HepG2 (cell line): ENCODE measurements around the gene ENAH. TPM values are rescaled to one million over a fixed set of nuclear protein-coding genes. Genes with fewer than 3 reads are reported as not detected.

ENCODE experiments used
- ATAC-seq: fragments of 200-7000 bp; cut with Tn5 transposase; 3 replicates; pipeline ENCODE4 v1.9.1; 2020; ENCODE audit warnings: mild to moderate bottlenecking, moderate library complexity
- BruUV-seq: library from RNA; stranded (reverse); fragments of 400-500 nt; replicated peaks from 2 replicates; lab custom pipeline; 2021; lab: Mats Ljungman, UMichigan
- CTCF ChIA-PET: fragments of 300-600 bp; formaldehyde crosslinking; extraction: SDS; loops from one replicate; lab custom pipeline; 2021; ENCODE audit warnings: low total read pairs, inconsistent platforms, low intra/inter-chr PET ratio; lab: Yijun Ruan, JAX
- POLR2A ChIA-PET: fragments of 350-600 bp; sonication (Branson Sonifier 250); formaldehyde crosslinking; loops from one replicate; lab custom pipeline; 2020; ENCODE audit warnings: antibody characterized with exemption, inconsistent platforms; lab: Yijun Ruan, JAX
- DNase-seq: peaks from one replicate; pipeline ENCODE4 v3.0.0-alpha.2; 2015; ENCODE audit warnings: low spot score
- FAIRE-seq: peaks from 3 replicates; lab custom pipeline; 2011; peaks lifted over from hg19 to GRCh38; lab: Jason Lieb, UNC
- H2AFZ ChIP-seq: one replicate; pipeline ENCODE4 v1.6.1; 2011; ENCODE audit warnings: low read length, inconsistent platforms
- H3K27ac ChIP-seq: fragments of 300-600 bp; 3 replicates; pipeline ENCODE4 v1.8.0; 2011; ENCODE audit warnings: mixed run types, mild to moderate bottlenecking, mixed read lengths, low read length, inconsistent platforms; ENCODE audit not compliant: insufficient read depth; ENCODE audit errors: extremely low read length
- H3K27me3 ChIP-seq, 2 experiments: fragments of 200-600 bp in 1 of 2; 2 replicates in 1 of 2; 3 replicates in 1 of 2; pipeline versions ENCODE4 v1.6.0 to v1.8.0; 2011; ENCODE audit warnings: low read length in 2 of 2, mild to moderate bottlenecking in 2 of 2, moderate library complexity in 2 of 2, inconsistent platforms in 1 of 2; ENCODE audit not compliant: insufficient read depth in 2 of 2, control insufficient read depth in 1 of 2
- H3K36me3 ChIP-seq, 2 experiments: fragments of 200-600 bp in 1 of 2; replicated peaks in 1 of 2; 2 replicates in 1 of 2; 3 replicates in 1 of 2; pipeline versions ENCODE4 v1.5.1 to v1.8.0; 2011; ENCODE audit warnings: low read length in 2 of 2, inconsistent platforms in 1 of 2; ENCODE audit not compliant: insufficient read depth in 2 of 2, control insufficient read depth in 1 of 2
- H3K4me1 ChIP-seq: 2 replicates; pipeline ENCODE4 v1.5.1; 2012; ENCODE audit warnings: low read length, inconsistent platforms; ENCODE audit not compliant: insufficient read depth
- H3K4me2 ChIP-seq: 2 replicates; pipeline ENCODE4 v1.6.0; 2011; ENCODE audit warnings: low read depth, low read length, inconsistent platforms
- H3K4me3 ChIP-seq, 3 experiments: fragments of 200-600 bp in 1 of 3; sonication (generic), shearing (Covaris generic) in 1 of 3; replicated peaks in 1 of 3; 2 replicates each; pipeline ENCODE4 v1.5.1; 2011 to 2016; ENCODE audit warnings: low read length in 3 of 3, inconsistent platforms in 2 of 3, low read depth in 2 of 3, mild to moderate bottlenecking in 2 of 3, control low read depth in 1 of 3, mixed read lengths in 1 of 3; ENCODE audit not compliant: insufficient read depth in 1 of 3
- H3K79me2 ChIP-seq: one replicate; pipeline ENCODE4 v1.6.1; 2011; ENCODE audit warnings: low read length, inconsistent platforms; ENCODE audit not compliant: insufficient read depth
- H3K9ac ChIP-seq: 2 replicates; pipeline ENCODE4 v1.6.0; 2011; ENCODE audit warnings: mild to moderate bottlenecking, low read depth, low read length, inconsistent platforms; ENCODE audit not compliant: insufficient read depth
- H3K9me3 ChIP-seq: 2 replicates; pipeline ENCODE4 v1.5.1; 2012; ENCODE audit warnings: mild to moderate bottlenecking, low read length
- H4K20me1 ChIP-seq: 2 replicates; pipeline ENCODE4 v1.6.0; 2011; ENCODE audit warnings: inconsistent platforms, mild to moderate bottlenecking, low read length, moderate library complexity; ENCODE audit not compliant: insufficient read depth
- FOXJ3 ChIP-seq: sonication (generic); formaldehyde crosslinking; IDR thresholded peaks from 2 replicates; pipeline ENCODE4 v1.4.0; 2020; ENCODE audit warnings: missing genetic modification reagents, mild to moderate bottlenecking, borderline replicate concordance
- GFI1 ChIP-seq: sonication (generic); formaldehyde crosslinking; IDR thresholded peaks from 2 replicates; pipeline ENCODE4 v1.5.0; 2020; ENCODE audit warnings: missing genetic modification reagents, mild to moderate bottlenecking, borderline replicate concordance
- KDM6A ChIP-seq: IDR thresholded peaks from 2 replicates; pipeline ENCODE4 v1.6.1; 2016; ENCODE audit warnings: low read depth
- MAX ChIP-seq: IDR thresholded peaks from 2 replicates; pipeline ENCODE4 v1.6.1; 2012; ENCODE audit warnings: inconsistent platforms
- MXD4 ChIP-seq: IDR thresholded peaks from 2 replicates; pipeline ENCODE4 v1.6.1; 2016; ENCODE audit warnings: mild to moderate bottlenecking, missing biosample characterization, missing genetic modification reagents
- RFXAP ChIP-seq: sonication (generic); formaldehyde crosslinking; IDR thresholded peaks from 2 replicates; pipeline ENCODE4 v1.4.0; 2020; ENCODE audit warnings: missing genetic modification reagents, borderline replicate concordance
- TCF7L2 ChIP-seq: IDR thresholded peaks from 2 replicates; pipeline ENCODE4 v1.6.1; 2011; ENCODE audit warnings: mild to moderate bottlenecking, low read depth, low read length, moderate library complexity
- TEAD3 ChIP-seq: optimal IDR thresholded peaks from 2 replicates; pipeline ENCODE3; 2016; ENCODE audit warnings: borderline replicate concordance
- TERF1 ChIP-seq: sonication (generic); formaldehyde crosslinking; IDR thresholded peaks from 2 replicates; pipeline ENCODE4 v1.8.0; 2022; ENCODE audit warnings: mild to moderate bottlenecking, missing genetic modification reagents, moderate library complexity
- TFDP1 ChIP-seq: IDR thresholded peaks from 2 replicates; pipeline ENCODE4 v1.6.1; 2016; ENCODE audit warnings: missing compliant biosample characterization, missing genetic modification reagents, borderline replicate concordance
- THAP7 ChIP-seq: sonication (generic); formaldehyde crosslinking; IDR thresholded peaks from 2 replicates; pipeline ENCODE4 v1.8.1; 2023; ENCODE audit warnings: mild to moderate bottlenecking, missing genetic modification reagents
- TIGD3 ChIP-seq: sonication (generic); formaldehyde crosslinking; IDR thresholded peaks from 2 replicates; pipeline ENCODE4 v1.5.1; 2020; ENCODE audit warnings: mild to moderate bottlenecking, missing genetic modification reagents, borderline replicate concordance
- TRIM24 ChIP-seq: sonication (generic); formaldehyde crosslinking; IDR thresholded peaks from 2 replicates; pipeline ENCODE4 v1.8.0; 2022; ENCODE audit warnings: mild to moderate bottlenecking, missing genetic modification reagents
- ZNF234 ChIP-seq: sonication (generic); formaldehyde crosslinking; conservative IDR thresholded peaks from 2 replicates; pipeline ENCODE4 v1.5.1; 2020; ENCODE audit warnings: mild to moderate bottlenecking, missing genetic modification reagents
- ZNF263 ChIP-seq: sonication (generic); formaldehyde crosslinking; IDR thresholded peaks from 2 replicates; pipeline ENCODE4 v1.4.0; 2020; ENCODE audit warnings: missing genetic modification reagents
- ZNF567 ChIP-seq: sonication (generic); formaldehyde crosslinking; IDR thresholded peaks from 2 replicates; pipeline ENCODE4 v1.8.1; 2023; ENCODE audit warnings: mild to moderate bottlenecking, missing genetic modification reagents, borderline replicate concordance
- ZNF614 ChIP-seq: IDR thresholded peaks from 2 replicates; pipeline ENCODE4 v1.6.1; 2018; ENCODE audit warnings: missing biosample characterization, missing genetic modification reagents, inconsistent platforms, borderline replicate concordance
- ZSCAN20 ChIP-seq: sonication (generic); formaldehyde crosslinking; IDR thresholded peaks from 2 replicates; pipeline ENCODE4 v1.4.0; 2020; ENCODE audit warnings: missing genetic modification reagents, mild to moderate bottlenecking, borderline replicate concordance
- ZSCAN30 ChIP-seq: sonication (generic); formaldehyde crosslinking; IDR thresholded peaks from 2 replicates; pipeline ENCODE4 v1.5.0; 2020; ENCODE audit warnings: mild to moderate bottlenecking, missing genetic modification reagents
- WGBS: methylation state at CpG from one replicate; pipeline ENCODE4 v1.1.6; 2017; ENCODE audit warnings: low lambda C conversion rate; 5-methylcytosine and 5-hydroxymethylcytosine counted together
- in situ Hi-C: cut with HindIII; loops from 2 replicates; pipeline ENCODE4 v1.10.0; 2017; ENCODE audit warnings: low pct_unique_long_range_greater_than_20kb; ENCODE audit not compliant: extremely low pct_ligation_motif_present
- intact Hi-C: fragments of 100-400 bp; cut with micrococcal nuclease; formaldehyde crosslinking; loops from one replicate; pipeline ENCODE4 v1.10.0; 2022; ENCODE audit not compliant: unreplicated experiment
- polyA plus RNA-seq, 8 experiments: library from polyadenylated mRNA; depleted of rRNA in 3 of 8; stranded (reverse) in 7 of 8; unstranded in 1 of 8; fragments of >200 nt; fragmentation: Illumina TruSeq in 4 of 8; extraction: Trizol in 4 of 8; gene quantifications; 2 replicates each; pipeline versions ENCODE4 v1.2.1 to v1.2.3, GENCODE V29; 2011 to 2016; ENCODE audit warnings: low read depth in 4 of 8, missing spikeins in 1 of 8, mixed read lengths in 1 of 8; ENCODE audit not compliant: insufficient read depth in 1 of 8
- total RNA-seq, 5 experiments: library from RNA; depleted of rRNA; stranded (reverse); fragments of >200 nt; fragmentation: Illumina TruSeq; extraction: Trizol; gene quantifications; 2 replicates each; pipeline ENCODE4 v1.2.3, GENCODE V29; 2016; ENCODE audit warnings: low read depth in 1 of 5

The ENAH gene
- total and polyA plus RNA-seq, 2 of the 13 experiments (the other 11 are each of a cell fraction or from before 2014, with no cell fraction given), result 22.1 to 58.3 TPM

GRCh38 chr1:225534772-225535171 lies 118.2 kb downstream of the ENAH start:
- no peak for ATAC-seq

More at GRCh38 chr1:225534772-225535171, 118.2 kb downstream of the ENAH start:
- intact Hi-C loops, result no loop called here
- TF ChIP-seq FOXJ3 (CRISPR knock-in tag) (no peak), TIGD3 (CRISPR knock-in tag) (no peak), ZNF614 (CRISPR knock-in tag) (no peak), THAP7 (CRISPR knock-in tag) (no peak), TERF1 (CRISPR knock-in tag) (no peak), RFXAP (no peak), TFDP1 (CRISPR knock-in tag) (no peak), KDM6A (CRISPR knock-in tag) (no peak), ZNF567 (no peak), ZNF263 (CRISPR knock-in tag) (no peak), TEAD3 (CRISPR knock-in tag) (no peak), MAX (no peak), ZSCAN30 (CRISPR knock-in tag) (no peak), ZNF234 (CRISPR knock-in tag) (no peak), TCF7L2 (no peak), TRIM24 (CRISPR knock-in tag) (no peak), MXD4 (CRISPR knock-in tag) (no peak), ZSCAN20 (no peak), GFI1 (CRISPR knock-in tag) (no peak)
- BruUV-seq, result no TSS peak
- ChIA-PET POLR2A (no interaction called here), CTCF (no interaction called here)
- Histone ChIP-seq H3K4me1 (no peaks in the 10 kb centered on the region), H3K4me2 (no peak overlapping the region), H2AFZ (no peak overlapping the region), H3K9me3 (no peaks in the 10 kb centered on the region), H3K4me3 (no peak overlapping the region), H3K27me3 (no peaks in the 10 kb centered on the region), H3K27ac (no peak overlapping the region), H3K36me3 (peaks cover 0 to 9% of the 10 kb centered on the region in 2 experiments; a peak in 2 of 5 replicates), H3K9ac (no peak overlapping the region), H3K79me2 (no peaks in the 10 kb centered on the region), H4K20me1 (0 out of 2 replicates have a peak, but pooled peaks cover 2% of the 10 kb centered on the region)
- DNase-seq (no peak), FAIRE-seq (no peak)
- WGBS, result 98% methylated on average over 2 of the region's 2 CpGs
- in situ Hi-C loops, result no loop called here
